Type B pancreatic cell (in vitro differentiated cells): ENCODE data around the gene LRRC3. TPM values are rescaled to one million over a fixed set of nuclear protein-coding genes. Genes with fewer than 3 reads are reported as not detected.

ENCODE experiments used
- DNase-seq: peaks from one replicate; pipeline ENCODE4 v3.0.0; 2021; ENCODE audit warnings: mixed read lengths; ENCODE audit not compliant: unreplicated experiment; ENCODE audit errors: extremely low spot score
- H3K27ac Mint-ChIP-seq: 2 replicates; pipeline ENCODE4 v1.8.0; 2021; ENCODE audit warnings: mild to moderate bottlenecking, mixed read lengths
- H3K27me3 Mint-ChIP-seq: 2 replicates; pipeline ENCODE4 v1.8.0; 2021; ENCODE audit warnings: mixed read lengths
- H3K36me3 Mint-ChIP-seq: 2 replicates; pipeline ENCODE4 v1.8.0; 2021; ENCODE audit warnings: mixed read lengths
- H3K4me1 Mint-ChIP-seq: one replicate; pipeline ENCODE4 v1.8.0; 2021; ENCODE audit warnings: mixed read lengths; ENCODE audit not compliant: unreplicated experiment
- H3K4me3 Mint-ChIP-seq: 2 replicates; pipeline ENCODE4 v1.8.0; 2021; ENCODE audit warnings: mild to moderate bottlenecking, mixed read lengths
- H3K9me3 Mint-ChIP-seq: 2 replicates; pipeline ENCODE4 v1.8.0; 2021; ENCODE audit warnings: mixed read lengths
- CTCF ChIP-seq: fragments of 200-600 bp; sonication (generic); conservative IDR thresholded peaks from 2 replicates; pipeline ENCODE4 v1.5.0; 2021; ENCODE audit warnings: antibody characterized with exemption, mild to moderate bottlenecking
- total RNA-seq: library from RNA; stranded (reverse); gene quantifications from 2 replicates; pipeline ENCODE4 v1.2.1, GENCODE V29; 2021; ENCODE audit warnings: low replicate concordance

Gene LRRC3
- total RNA-seq, 1 donor from 2014 or later, result 8.7 TPM

GRCh38 chr21:44423312-44423821 lies 31.9 kb upstream of the LRRC3 start:
- DNase-seq, result peak; percentile 62
- Mint-ChIP-seq H3K36me3 (no peaks in the 10 kb centered on the region), H3K27ac (no peak overlapping the region), H3K4me1 (peaks cover 3% of the 10 kb centered on the region), H3K4me3 (no peak overlapping the region), H3K27me3 (no peaks in the 10 kb centered on the region), H3K9me3 (no peaks in the 10 kb centered on the region)
- TF ChIP-seq CTCF, result no peak

GRCh38 chr21:44423941-44424607 lies 31.2 kb upstream of the LRRC3 start:
- Mint-ChIP-seq H3K4me3 (no peak overlapping the region), H3K36me3 (no peaks in the 10 kb centered on the region), H3K27ac (no peak overlapping the region), H3K4me1 (peaks cover 3% of the 10 kb centered on the region), H3K9me3 (no peaks in the 10 kb centered on the region), H3K27me3 (no peaks in the 10 kb centered on the region)
- DNase-seq, result no peak
- no peak for TF ChIP-seq CTCF

GRCh38 chr21:44424608-44425306 lies 30.6 kb upstream of the LRRC3 start:
- Mint-ChIP-seq H3K4me1 (peaks cover 3% of the 10 kb centered on the region), H3K4me3 (no peak overlapping the region), H3K9me3 (no peaks in the 10 kb centered on the region), H3K27ac (no peak overlapping the region), H3K36me3 (no peaks in the 10 kb centered on the region), H3K27me3 (no peaks in the 10 kb centered on the region)
- DNase-seq, result no peak
- TF ChIP-seq CTCF, result no peak

GRCh38 chr21:44425307-44425894 lies 29.9 kb upstream of the LRRC3 start:
- no peak overlapping the region for H3K27ac Mint-ChIP-seq
- no peak for TF ChIP-seq CTCF
- H3K4me3 Mint-ChIP-seq, result no peak overlapping the region
- H3K27me3 Mint-ChIP-seq, result no peaks in the 10 kb centered on the region
- H3K4me1 Mint-ChIP-seq, result peaks cover 3% of the 10 kb centered on the region
- H3K9me3 Mint-ChIP-seq, result peaks cover 4% of the 10 kb centered on the region
- no peak for DNase-seq
- no peaks in the 10 kb centered on the region for H3K36me3 Mint-ChIP-seq

GRCh38 chr21:44425895-44426662 lies 29.2 kb upstream of the LRRC3 start:
- Mint-ChIP-seq H3K4me1 (peaks cover 3% of the 10 kb centered on the region), H3K27me3 (no peaks in the 10 kb centered on the region), H3K9me3 (peaks cover 7% of the 10 kb centered on the region), H3K36me3 (no peaks in the 10 kb centered on the region), H3K27ac (no peak overlapping the region), H3K4me3 (no peak overlapping the region)
- peak; percentile 66 for DNase-seq
- TF ChIP-seq CTCF, result no peak
